DMS114 treated with DMSO at 0.1 percent for 48 hours (cell line): ENCODE results near the gene ARPIN.
"Not testable (repeated sequence)": the region's sequence is repeated elsewhere in the genome, so short reads cannot be mapped to it uniquely, and the experiment has no call there.

Experiments
- DNase-seq: peaks from one replicate; lab custom pipeline; 2025; ENCODE audit not compliant: unreplicated experiment; lab: John Stamatoyannopoulos, UW

Gene ARPIN

DNA sequence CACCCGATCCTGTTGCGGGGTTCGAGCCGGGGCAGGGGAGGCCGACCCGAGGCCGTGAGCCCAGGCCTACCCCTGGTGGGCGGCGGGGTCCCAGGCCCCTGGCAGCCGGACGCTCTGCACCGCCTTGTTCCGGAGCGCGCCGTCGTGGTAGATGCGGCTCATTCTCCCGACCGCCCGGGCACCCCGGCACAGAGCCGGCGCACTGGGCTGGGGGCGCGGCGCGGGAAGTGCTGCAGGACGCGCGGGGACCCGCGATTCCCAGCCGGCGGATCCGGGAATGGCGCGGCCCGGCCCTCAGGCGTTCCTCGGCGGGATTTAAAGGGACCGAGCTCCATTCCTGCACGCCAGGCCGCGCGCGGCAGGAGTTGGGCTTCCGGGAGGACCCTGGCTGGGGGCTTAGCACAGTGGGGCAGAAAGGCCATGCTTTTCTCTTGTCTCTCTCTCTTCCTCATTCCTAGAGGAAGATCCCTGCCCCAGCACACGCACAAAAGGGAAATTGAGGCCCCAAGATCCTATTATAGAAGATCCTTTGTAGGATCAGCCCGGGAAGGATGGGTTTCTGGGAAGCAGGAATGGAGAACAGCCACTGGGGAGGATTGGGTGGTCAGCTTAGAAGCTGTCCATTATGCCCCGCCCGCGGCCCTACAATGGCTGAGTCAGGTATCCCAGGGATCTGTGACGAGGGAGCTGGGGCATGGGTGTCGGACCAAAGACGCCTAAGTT lies at the start of gene ARPIN:
ARPIN (minus strand) TSS at position 279 of the 723 bp plus-strand sequence; CDS start at position 162, 117 bp downstream.
- no peak for DNase-seq

DNA sequence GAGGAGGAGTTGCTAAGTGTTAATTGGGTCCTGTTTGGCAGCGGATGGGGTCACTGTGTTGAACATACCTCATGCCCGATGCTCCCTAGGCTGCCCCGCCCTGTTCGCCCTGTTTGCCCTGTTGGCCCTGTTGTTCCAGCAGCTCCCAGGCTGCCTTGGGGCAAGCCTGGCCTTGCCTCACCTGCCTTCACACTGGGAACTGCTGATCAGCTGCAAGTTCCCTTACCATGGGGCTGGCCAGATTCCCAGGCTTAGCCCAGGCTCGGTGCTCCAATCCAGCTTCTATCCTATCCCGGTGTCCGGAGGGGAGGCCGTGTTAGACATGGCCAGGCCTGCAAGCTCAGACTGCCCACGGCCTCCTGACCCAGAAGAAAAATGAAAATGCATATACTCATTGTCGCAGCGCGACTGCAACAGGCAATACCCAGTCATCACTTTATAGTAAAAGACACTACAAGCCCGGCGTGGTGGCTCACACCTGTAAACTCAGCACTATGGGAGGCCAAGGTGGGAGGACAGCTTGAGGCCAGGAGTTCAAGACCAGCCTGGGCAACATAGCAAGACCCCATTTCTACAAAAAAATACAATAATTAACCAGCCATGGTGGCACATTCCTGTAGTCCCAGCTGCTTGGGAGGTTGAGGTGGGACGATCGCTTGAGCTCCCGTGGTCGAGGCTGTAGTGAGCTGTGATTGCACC lies 45.5 kb upstream of the ARPIN start:
- DNase-seq = no peak

DNA sequence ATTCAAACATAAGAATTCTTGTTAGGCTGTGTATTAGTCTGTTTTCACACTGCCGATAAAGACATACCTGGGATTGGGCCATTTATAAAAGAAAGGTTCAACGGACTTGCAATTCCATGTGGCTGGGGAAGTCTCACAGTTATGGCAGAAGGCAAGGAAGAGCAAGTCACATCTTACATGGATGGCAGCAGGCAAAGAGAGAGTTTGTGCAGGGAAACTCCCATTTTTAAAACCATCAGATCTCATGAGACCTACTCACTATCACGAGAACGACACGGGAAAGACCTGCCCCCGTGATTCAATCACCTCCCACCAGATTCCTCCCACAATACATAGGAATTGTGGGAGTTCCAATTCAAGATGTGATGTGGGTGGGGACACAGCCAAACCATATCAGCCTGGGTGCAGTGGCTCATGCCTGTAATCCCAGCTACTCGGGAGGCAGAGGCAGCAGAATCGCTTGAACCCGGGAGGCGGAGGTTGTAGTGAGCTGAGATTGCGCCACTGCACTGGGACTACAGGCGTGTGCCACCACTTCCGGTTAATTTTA lies 42.8 kb upstream of the ARPIN start:
- not testable (repeated sequence) for DNase-seq

DNA sequence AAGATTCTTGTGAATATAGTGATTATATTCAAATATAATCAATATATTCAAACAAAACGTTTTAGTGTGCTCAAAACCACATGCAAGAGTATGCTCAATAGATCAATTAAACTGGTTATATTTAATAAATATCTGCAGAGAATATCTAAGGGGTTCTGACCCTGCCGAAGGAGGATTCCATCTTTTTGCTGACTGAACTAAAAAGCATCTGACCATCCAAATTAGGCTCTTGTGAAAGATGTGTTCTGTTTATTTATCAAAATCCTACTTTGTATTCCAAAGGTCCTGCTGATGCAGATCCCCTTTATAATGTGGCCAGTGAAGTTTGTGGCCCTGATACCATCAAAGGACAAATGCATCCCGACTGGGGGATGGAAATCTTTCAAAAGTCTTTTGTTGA lies 41.8 kb upstream of the ARPIN start:
- no peak for DNase-seq

DNA sequence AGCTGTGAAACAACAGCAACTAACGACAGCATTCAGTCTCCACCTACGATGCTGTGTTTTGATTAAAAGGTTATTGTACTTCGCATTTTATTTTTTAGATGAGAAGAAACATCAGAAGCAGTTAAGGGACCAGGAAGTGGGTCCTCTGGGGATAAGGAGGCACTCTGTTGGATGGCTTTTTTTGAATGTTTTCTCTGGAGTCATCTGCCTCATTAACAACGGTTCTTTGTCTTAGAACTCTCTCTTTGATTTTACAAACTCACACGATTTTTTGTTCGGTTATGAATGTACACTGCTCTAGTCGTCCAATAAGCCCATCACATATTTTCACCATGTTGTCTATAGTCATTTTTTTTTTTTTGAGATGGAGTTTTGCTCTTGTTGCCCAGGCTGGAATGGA lies 36.0 kb upstream of the ARPIN start:
- no peak for DNase-seq

DNA sequence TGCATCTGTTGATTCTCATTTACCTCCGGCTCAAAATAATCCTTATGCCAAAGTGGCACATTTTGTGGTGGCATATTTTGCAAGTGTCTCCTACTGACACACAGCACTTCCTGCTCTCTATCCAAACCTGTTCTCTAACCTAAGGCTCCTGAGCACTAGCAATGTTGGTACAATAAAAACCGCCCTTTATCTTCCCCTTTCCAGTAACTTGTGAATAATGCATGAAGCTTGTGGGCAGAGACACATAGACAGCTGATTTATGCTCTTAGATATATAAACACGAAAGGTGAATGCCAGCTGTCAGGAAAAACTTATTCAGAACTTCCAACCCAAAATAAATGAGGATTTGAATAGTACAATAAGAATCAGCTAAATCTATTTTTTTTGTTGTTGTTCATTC lies 34.6 kb upstream of the ARPIN start:
- DNase-seq = no peak

DNA sequence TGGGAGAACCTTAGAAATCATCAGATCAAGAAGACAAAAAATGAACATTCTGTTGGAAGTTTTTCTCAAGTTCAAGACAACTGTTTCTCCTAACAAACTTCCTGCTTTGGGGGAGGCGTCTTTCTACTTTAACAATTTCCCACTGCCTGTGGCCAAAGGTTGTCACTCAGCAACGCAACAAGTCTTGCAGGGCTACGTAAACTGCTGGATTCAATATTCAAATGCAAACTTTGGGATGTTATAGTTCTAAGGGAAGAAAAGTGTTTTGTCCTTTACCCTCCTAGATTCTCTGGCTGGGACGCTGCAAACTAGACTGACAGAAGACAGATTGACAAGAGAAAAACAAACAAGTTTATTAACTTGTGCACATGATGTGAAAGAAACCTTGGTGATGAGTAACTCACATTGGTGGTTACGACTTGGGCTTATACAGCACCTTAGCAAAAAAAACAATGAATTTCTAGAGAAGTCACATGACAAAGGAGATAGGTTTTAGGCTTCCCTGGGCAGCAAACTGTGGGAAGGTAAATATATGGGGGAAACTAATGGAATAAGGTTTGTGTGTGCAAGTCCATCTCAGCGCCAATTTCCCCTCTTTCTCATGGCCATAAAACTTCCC lies 34.0 kb upstream of the ARPIN start:
- DNase-seq = no peak

DNA sequence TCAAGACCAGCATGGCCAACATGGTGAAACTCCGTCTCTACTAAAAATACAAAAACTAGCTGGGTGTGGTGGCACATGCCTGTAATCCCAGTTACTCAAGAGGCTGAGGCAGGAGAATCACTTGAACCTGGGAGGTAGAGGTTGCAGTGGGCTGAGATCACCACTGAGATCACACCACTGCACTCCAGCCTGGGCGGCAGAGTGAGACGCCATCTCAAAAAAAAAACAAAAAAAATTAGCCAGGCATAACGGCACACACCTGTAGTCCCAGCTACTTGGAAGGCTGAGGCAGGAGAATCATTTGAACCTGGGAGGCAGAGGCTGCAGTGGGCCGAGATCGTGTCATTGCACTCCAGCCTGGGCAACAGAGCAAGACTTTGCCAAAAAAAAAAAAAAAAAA lies 31.0 kb upstream of the ARPIN start:
- DNase-seq = not testable (repeated sequence)

DNA sequence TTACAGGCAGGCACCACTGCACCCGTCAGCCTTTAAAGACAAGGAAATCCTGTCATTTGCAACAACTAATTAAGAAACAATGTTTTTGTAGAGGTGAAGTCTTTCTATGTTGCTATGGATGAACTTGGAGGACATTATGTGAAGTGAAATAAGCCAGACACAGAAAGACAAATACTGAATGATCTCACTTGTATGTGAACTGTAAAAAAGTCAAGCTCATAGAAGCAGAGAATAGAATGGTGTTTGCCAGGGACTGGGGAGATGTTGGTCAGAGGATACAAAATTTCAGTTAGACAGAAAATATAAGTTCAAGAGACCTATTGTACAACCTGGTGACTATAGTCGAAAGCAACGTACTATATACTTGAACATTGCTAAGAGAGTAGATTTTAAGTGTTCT lies 27.2 kb upstream of the ARPIN start:
- DNase-seq = no peak

DNA sequence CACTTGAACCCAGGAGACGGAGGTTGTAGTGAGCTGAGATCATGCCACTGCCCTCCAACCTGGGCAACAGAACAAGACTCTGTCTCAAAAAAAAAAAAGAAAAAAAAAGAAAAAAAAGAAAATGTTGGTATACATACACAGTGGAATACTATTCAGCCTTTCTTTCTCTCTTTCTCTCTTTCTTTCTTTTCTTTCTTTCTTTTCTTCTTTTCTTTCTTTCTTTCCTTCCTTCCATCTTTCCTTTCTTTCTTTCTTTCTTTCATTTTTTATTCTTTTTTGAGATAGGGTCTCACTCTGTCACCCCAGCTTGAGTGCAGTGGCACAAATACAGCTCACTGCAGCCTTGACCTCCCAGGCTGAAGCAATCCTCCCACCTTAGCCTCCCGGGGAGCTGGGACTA lies 26.6 kb upstream of the ARPIN start:
- DNase-seq = not testable (repeated sequence)

DNA sequence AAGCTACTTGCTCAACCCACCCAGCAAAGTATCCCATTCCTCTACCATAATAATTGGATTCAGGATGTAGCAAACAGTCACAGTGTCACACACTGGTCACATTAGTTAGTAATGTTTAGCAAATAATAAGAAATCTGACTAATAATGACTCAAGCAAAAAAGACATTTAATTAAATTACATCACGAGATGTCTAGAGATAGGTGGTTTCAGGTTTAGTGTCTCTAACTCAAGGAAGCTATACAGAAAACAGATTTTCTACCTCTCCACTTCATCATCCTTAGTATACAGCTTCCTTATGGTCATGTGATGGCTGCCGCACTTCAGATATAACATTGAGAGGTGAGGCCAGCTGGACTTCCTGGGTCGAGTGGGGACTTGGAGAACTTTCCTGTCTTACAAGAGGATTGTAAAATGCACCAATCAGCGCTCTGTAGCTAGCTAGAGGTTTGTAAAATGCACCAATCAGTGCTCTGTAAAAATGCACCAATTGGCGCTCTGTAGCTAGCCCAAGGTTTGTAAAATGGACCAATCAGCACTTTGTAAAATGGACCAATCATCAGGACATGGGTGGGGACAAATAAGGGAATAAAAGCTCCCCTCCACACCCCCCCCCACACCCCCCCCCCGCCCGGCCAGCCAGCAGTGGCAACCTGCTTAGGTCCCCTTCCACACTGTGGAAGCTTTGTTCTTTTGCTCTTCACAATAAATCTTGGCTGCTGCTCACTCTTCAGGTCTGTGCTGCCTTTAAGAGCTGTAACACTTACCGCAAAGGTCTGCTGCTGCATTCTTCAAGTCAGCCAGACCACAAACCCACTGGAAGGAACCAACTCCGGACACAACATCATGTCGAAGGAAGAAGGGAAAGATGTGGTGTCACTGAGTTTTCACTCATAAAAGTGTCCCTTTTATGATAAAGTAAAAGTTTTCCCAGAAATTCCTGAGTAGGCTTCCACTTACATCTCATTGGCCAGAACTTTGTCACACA lies 24.9 kb upstream of the ARPIN start:
- no peak for DNase-seq

DNA sequence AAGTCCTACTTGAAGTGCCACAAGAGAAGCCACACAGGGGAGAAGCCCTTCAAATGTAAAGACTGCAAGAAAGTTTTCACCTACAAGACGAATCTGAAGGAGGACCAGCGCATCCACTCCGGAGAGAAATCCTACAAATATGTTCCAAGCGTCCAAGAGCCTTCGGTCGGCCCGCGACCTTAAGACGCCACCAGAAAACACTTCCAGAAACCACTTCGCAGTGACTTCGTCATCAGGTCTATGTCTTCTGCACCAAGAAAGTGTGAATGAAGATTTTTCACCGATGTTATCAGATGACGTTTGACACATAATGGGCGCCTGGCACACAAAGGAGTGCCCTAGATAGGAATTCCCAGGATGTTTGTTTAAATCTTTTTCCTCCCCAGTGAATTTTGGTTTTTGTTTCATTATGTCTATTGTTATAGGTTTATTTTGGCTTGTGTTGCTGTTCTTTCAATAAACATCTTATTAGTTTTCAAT lies 24.1 kb upstream of the ARPIN start:
- DNase-seq = no peak

DNA sequence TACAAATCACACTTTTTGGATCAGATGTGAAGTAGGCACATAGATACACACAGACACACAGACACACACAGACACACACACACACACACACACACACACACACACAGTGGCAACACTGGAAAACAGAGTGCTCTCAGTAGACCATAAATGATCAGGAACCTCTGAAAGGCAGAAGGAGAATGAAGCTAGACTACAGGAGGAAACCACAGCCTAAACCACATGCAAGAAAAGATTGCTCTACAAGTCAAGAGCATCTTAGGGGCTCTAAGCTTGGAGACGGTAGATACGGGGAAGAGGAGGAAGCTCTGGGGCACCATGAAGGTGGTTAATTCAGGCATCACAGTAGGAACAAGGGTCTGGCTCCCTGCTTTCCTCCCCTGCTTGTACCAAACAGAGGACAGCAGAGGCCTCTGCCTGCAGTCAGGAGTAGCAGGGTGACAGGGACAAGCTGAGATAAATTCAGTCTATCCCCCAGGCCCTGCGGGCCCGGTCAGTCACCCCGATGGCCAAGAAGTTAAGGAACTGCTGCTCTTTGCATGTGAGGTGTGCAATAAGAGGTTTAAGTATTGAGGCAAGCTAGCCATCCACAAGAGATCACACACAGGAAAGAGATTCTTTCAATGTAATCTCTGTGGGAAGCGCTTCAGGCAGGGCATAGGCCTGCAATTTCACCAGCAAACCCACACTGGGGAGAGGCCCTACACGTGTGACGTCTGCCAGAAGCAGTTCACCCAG lies 23.5 kb upstream of the ARPIN start:
- DNase-seq = no peak

DNA sequence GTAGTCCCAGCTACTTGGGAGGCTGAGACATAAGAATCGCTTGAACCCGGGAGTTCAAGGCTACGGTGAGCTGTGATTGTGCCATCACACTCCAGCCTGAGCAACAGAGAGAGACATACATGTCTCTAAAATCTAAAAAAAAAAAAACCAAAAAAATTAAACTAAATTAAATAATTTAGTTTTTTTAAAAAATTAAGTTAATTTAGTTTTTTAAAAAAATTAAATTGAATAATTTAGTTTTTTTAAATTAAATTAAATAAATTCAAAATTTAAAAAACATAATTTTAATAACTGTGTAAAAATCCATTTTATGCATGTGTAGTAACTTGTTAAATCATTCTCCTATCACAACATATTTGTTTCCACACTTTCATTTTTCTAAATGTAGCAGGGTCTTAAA lies 20.1 kb upstream of the ARPIN start:
- DNase-seq = no peak

DNA sequence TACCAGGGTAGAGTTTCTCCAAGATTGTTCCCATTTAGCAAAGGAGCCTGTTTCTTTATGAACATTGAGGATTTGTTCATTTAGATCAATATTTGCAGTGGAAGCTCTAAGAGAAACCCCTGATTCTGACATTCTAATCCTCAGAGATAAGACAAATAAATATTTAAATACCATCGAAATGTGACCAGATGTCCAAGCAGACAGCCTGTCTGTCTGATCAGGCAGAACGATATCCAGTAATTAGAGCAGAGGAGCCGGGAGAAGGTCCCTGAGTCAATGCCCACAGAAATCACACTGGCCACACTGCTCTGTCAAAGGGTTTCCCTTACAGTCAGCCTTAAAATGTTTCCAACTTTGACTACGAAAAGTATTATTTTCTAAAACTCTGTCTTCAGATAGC lies 15.7 kb upstream of the ARPIN start:
- DNase-seq = no peak

DNA sequence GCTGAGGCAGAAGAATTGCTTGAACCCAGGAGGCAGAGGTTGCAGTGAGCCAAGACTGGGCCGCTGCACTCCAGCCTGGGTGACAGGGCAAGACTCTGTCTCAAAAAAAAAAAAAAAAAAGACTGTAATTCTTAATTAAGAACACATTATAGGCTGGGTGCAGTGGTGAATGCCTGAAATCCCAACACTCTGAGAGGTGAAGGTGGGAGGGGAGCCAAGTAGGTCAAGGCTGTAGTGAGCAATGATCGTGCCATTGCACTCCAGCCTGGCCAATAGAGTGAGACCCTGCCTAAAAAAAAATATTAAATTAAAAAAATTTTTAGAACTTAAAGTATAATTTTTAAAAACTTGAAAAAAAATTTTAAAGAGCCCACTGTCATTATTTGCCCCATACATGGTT lies 13.4 kb upstream of the ARPIN start:
- no peak for DNase-seq

DNA sequence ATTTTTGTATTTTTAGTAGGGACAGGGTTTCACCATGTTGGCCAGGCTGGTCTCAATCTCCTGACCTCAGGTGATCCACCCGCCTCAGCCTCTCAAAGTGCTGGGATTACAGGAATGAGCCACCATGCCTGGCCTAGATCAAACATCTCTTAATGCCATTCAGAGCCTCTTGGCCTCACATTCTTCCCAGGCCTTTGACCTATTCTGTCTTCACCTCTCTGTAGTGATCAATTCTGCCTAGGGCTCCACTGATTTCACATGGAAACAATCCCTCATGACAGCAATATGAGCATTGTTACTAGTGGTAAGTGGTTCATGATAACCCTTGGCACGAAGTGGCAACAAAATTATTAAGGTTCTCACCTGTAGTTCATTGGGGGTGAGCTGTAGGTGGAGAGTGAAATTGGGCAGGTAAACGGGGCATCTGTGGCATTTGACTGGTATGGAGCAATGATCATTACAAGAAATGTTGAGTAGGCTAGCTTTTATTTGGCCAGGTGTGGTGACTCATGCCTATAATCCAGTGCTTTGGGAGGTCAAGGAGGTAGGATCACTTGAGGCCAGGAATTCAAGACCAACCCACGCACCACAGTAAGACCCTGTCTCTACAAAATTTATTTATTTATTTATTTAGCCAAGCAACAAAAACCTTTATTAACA lies 4.8 kb upstream of the ARPIN start:
- DNase-seq = no peak

DNA sequence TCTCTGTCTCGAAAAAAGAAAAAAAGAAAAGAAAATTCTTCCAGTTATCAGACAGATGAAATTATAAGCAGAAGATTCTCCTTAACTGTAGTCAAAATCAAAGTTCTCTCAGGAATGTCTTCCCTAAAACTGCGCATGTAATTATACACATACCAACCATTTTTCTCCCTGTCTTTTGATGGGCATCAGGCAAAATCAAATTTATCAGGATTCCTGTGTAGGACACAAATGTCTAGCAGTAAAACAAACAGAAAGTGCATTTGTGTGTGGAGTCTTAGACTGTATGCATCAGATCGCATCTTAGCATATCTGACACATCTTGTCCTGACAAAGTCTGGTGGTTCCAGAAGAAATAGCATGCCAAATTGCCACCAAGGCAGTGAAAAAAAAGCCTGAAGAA lies 3.9 kb upstream of the ARPIN start:
- DNase-seq = no peak

DNA sequence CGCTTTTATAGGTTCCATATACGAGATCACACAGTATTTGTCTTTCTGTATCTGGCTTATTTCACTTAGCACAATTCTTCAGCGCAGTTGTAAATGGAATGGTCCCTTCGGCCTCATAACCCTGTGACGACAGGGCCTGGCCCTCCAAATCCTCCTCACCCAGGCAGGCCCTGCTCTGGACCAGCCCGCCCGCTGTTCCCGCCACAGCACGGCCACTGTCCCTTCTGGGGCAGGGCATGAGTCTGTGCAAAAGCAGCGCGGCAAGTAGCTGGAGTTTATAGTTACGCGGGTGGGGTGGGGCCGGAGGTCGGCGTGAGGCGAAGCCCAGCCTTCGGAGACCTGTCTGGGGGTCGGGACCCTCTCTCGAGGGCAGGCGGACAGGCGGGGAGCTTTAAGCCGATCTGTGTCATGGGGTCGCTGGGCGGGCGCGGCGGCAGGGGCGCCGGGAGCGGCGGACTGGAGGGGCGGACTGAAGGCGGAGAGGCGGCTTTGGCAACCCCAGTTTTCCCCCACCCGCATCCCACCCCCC lies 543 bp downstream of the ARPIN start:
- DNase-seq = peak; percentile 18
